ENCODE data around the gene DMRT3. TPM values are rescaled to one million over a fixed set of nuclear protein-coding genes. Genes with fewer than 3 reads are reported as not detected.

Gene DMRT3
- total and polyA plus RNA-seq, 2 of the 8 experiments (the other 6 are each of a cell fraction or from before 2014, with no cell fraction given): not detected

GRCh38 chr9:995192-995591, 18.7 kb downstream of the DMRT3 start:
- no peak overlapping the region for H3K9ac ChIP-seq (replicated peaks in 1 of 4; ENCODE audit: extremely low read depth in 1 of 4, low read depth in 3 of 4, low read length in 3 of 4)
- FAIRE-seq (no peak), DNase-seq (ENCODE audit: low read depth in 1 of 2, low spot score in 2 of 2) (no peak)
- no peak overlapping the region for H2BK120ac ChIP-seq (replicated peaks; ENCODE audit: low read depth, low read length)
- H2BK20ac ChIP-seq (ENCODE audit: low read length): no peak overlapping the region
- H3K79me2 ChIP-seq (ENCODE audit: control insufficient read depth in 1 of 2, insufficient read depth in 2 of 2, low read length in 2 of 2): no peaks in the 10 kb centered on the region
- no peak overlapping the region for H3K18ac ChIP-seq (ENCODE audit: extremely low read depth, low read length)
- no peak overlapping the region for H4K8ac ChIP-seq (ENCODE audit: extremely low read depth, insufficient read depth, low read length)
- H3K4me1 ChIP-seq (replicated peaks in 1 of 4; ENCODE audit: control insufficient read depth in 3 of 4, insufficient read depth in 4 of 4, low read length in 3 of 4): no peaks in the 10 kb centered on the region
- no peak overlapping the region for H3K56ac ChIP-seq (replicated peaks; ENCODE audit: insufficient read length, low read depth, low read length)
- H2AK5ac ChIP-seq (ENCODE audit: low read depth, low read length): no peak overlapping the region
- H3K23me2 ChIP-seq (ENCODE audit: low read depth, low read length): 0 out of 2 replicates have a peak, but pooled peaks cover 2% of the 10 kb centered on the region
- ChIA-PET CTCF (ENCODE audit: partially characterized antibody) (interaction anchor here (0.6 to 2.1 kb wide), 3 partner anchors 22 to 193 kb away, joined by 3 to 5 read pairs (median 4); no protein-coding TSS in a partner anchor), POLR2A (ENCODE audit: partially characterized antibody) (no interaction called here)
- no peaks in the 10 kb centered on the region for H3K27me3 ChIP-seq (replicated peaks in 1 of 4; ENCODE audit: control insufficient read depth in 3 of 4, extremely low read depth in 1 of 4, insufficient read depth in 3 of 4, low read length in 3 of 4)
- peaks cover 29 to 43% of the 10 kb centered on the region in 2 experiments for H3K9me3 ChIP-seq (ENCODE audit: insufficient read depth in 2 of 2, low read depth in 1 of 2, low read length in 1 of 2)
- no peak overlapping the region for H2BK12ac ChIP-seq (ENCODE audit: low read depth, low read length)
- H2BK5ac ChIP-seq (ENCODE audit: low read depth, low read length): no peak overlapping the region
- no peaks in the 10 kb centered on the region for H4K20me1 ChIP-seq (replicated peaks in 1 of 2; ENCODE audit: control insufficient read depth in 1 of 2, insufficient read depth in 2 of 2, low read length in 2 of 2)
- TF ChIP-seq CREB1 (IDR thresholded peaks at IDR 0.05): no peak
- no peak overlapping the region for H4K91ac ChIP-seq (replicated peaks; ENCODE audit: insufficient read length, low read length)
- H3K23ac ChIP-seq (ENCODE audit: insufficient read length): no peak overlapping the region
- no peak overlapping the region for H4K5ac ChIP-seq (ENCODE audit: insufficient read length, low read depth, low read length)
- WGBS, 2 experiments (ENCODE audit: extremely low coverage in 1 of 2, insufficient coverage in 1 of 2, insufficient read length in 1 of 2, insufficient replicate concordance in 2 of 2, low coverage in 1 of 2, low lambda C conversion rate in 2 of 2, missing lambda C conversion rate in 1 of 2): 85% methylated on average over 4 of the region's 4 CpGs; no CpG with 5 or more reads in 1 of the 2 experiments
- H3K27ac ChIP-seq (ENCODE audit: low read depth, low read length): no peak overlapping the region
- H3K4me3 ChIP-seq (ENCODE audit: extremely low read depth in 1 of 4, insufficient read depth in 2 of 4, low read depth in 3 of 4, low read length in 4 of 4): no peak overlapping the region
- H3K4me2 ChIP-seq (ENCODE audit: insufficient read depth in 1 of 2, low read depth in 2 of 2, low read length in 2 of 2): no peak overlapping the region
- H2AFZ ChIP-seq (ENCODE audit: low read length): no peak overlapping the region
- no peaks in the 10 kb centered on the region for H3K36me3 ChIP-seq (ENCODE audit: control insufficient read depth in 2 of 4, insufficient read depth in 4 of 4, low read length in 3 of 4)
- no peak overlapping the region for H2BK15ac ChIP-seq (ENCODE audit: low read length)
- H3K4ac ChIP-seq (replicated peaks; ENCODE audit: insufficient read length, low read depth, low read length): no peak overlapping the region
- no peaks in the 10 kb centered on the region for H3K79me1 ChIP-seq (ENCODE audit: low read depth, low read length)
- H3K14ac ChIP-seq (ENCODE audit: insufficient read length): no peak overlapping the region
